Measurements from ENCODE around the gene KIDINS220. TPM values are rescaled to one million over a fixed set of nuclear protein-coding genes. Genes with fewer than 3 reads are reported as not detected.

Gene KIDINS220
- total RNA-seq, 1 donor from 2014 or later: 69.6 TPM

- Histone ChIP-seq H3K4me1 (peaks cover 19% of the 10 kb centered on the region), H3K9me3 (no peaks in the 10 kb centered on the region), H3K4me3 (no peak overlapping the region), H3K27ac (no peak overlapping the region), H3K36me3 (peaks cover 65% of the 10 kb centered on the region), H3K27me3 (no peaks in the 10 kb centered on the region)
- no peak for TF ChIP-seq CTCF (IDR thresholded peaks at IDR 0.05)
- DNase-seq (no peak), ATAC-seq (no peak)
- intact Hi-C loops (cut with DNase I): no loop called here
Observed at GRCh38 chr2:8819948-8820347, 17.5 kb downstream of the KIDINS220 start.

GRCh38 chr2:8819194-8819593 lies 18.2 kb downstream of the KIDINS220 start:
- H3K27ac ChIP-seq: no peak overlapping the region
- H3K4me3 ChIP-seq: no peak overlapping the region
- DNase-seq (no peak), ATAC-seq (no peak)
- peaks cover 19% of the 10 kb centered on the region for H3K4me1 ChIP-seq
- H3K27me3 ChIP-seq: no peaks in the 10 kb centered on the region
- no peaks in the 10 kb centered on the region for H3K9me3 ChIP-seq
- no peak for TF ChIP-seq CTCF (IDR thresholded peaks at IDR 0.05)
- intact Hi-C loops (cut with DNase I): no loop called here
- peaks cover 67% of the 10 kb centered on the region for H3K36me3 ChIP-seq

- H3K9me3 ChIP-seq: no peaks in the 10 kb centered on the region
- H3K4me1 ChIP-seq: peaks cover 16% of the 10 kb centered on the region
- DNase-seq (no peak), ATAC-seq (no peak)
- H3K27me3 ChIP-seq: no peaks in the 10 kb centered on the region
- intact Hi-C loops (cut with DNase I): no loop called here
- no peak overlapping the region for H3K27ac ChIP-seq
- H3K4me3 ChIP-seq: no peak overlapping the region
- TF ChIP-seq CTCF (IDR thresholded peaks at IDR 0.05): no peak
- peaks cover 78% of the 10 kb centered on the region for H3K36me3 ChIP-seq
Observed at GRCh38 chr2:8817221-8817620, 20.2 kb downstream of the KIDINS220 start.

GRCh38 chr2:8806885-8807704 lies 30.3 kb downstream of the KIDINS220 start:
- no peak for DNase-seq
- Histone ChIP-seq H3K27me3 (no peaks in the 10 kb centered on the region), H3K4me1 (peaks cover 13% of the 10 kb centered on the region), H3K9me3 (no peaks in the 10 kb centered on the region), H3K36me3 (peaks cover 82% of the 10 kb centered on the region), H3K27ac (no peak overlapping the region), H3K4me3 (no peak overlapping the region)
- intact Hi-C loops (cut with DNase I): no loop called here
- TF ChIP-seq CTCF (IDR thresholded peaks at IDR 0.05): no peak
- peak; percentile 76 for ATAC-seq

GRCh38 chr2:8805278-8806210 lies 31.9 kb downstream of the KIDINS220 start:
- Histone ChIP-seq H3K27me3 (no peaks in the 10 kb centered on the region), H3K27ac (no peak overlapping the region), H3K36me3 (peaks cover 82% of the 10 kb centered on the region), H3K9me3 (no peaks in the 10 kb centered on the region), H3K4me3 (no peak overlapping the region), H3K4me1 (peaks cover 13% of the 10 kb centered on the region)
- no peak for ATAC-seq
- TF ChIP-seq CTCF (IDR thresholded peaks at IDR 0.05): no peak
- intact Hi-C loops (cut with DNase I): no loop called here
- DNase-seq: no peak
